GM21528 (cell line): Measurements from ENCODE around the gene LIM2.

Experiments used
- ATAC-seq: cut with Tn5 transposase; IDR thresholded peaks from one replicate; pipeline ENCODE4 v1.9.1; 2021; ENCODE audit warnings: mild to moderate bottlenecking, moderate library complexity; ENCODE audit not compliant: unreplicated experiment, low FRiP score

LIM2 gene

GRCh38 chr19:51341976-51342580 is 45.7 kb downstream of the LIM2 start, which contains the start of gene VSIG10L:
Gene VSIG10L (minus strand): TSS chr19:51342139. CDS start chr19:51342124, 15 bp downstream.
- no peak for ATAC-seq

GRCh38 chr19:51341066-51341465 is 46.7 kb downstream of the LIM2 start:
- ATAC-seq: no peak

- peak; percentile 47 for ATAC-seq
Observed at GRCh38 chr19:51339687-51340656, 47.8 kb downstream of the LIM2 start.

- peak; percentile 7 for ATAC-seq
Observed at GRCh38 chr19:51339313-51339686, 48.5 kb downstream of the LIM2 start.

- peak; percentile 48 for ATAC-seq
Observed at GRCh38 chr19:51338563-51339312, 49.0 kb downstream of the LIM2 start.

- ATAC-seq: no peak
Observed at GRCh38 chr19:51337861-51338562, 49.8 kb downstream of the LIM2 start.

- ATAC-seq: no peak
Observed at GRCh38 chr19:51337141-51337860, 50.5 kb downstream of the LIM2 start.

DNA sequence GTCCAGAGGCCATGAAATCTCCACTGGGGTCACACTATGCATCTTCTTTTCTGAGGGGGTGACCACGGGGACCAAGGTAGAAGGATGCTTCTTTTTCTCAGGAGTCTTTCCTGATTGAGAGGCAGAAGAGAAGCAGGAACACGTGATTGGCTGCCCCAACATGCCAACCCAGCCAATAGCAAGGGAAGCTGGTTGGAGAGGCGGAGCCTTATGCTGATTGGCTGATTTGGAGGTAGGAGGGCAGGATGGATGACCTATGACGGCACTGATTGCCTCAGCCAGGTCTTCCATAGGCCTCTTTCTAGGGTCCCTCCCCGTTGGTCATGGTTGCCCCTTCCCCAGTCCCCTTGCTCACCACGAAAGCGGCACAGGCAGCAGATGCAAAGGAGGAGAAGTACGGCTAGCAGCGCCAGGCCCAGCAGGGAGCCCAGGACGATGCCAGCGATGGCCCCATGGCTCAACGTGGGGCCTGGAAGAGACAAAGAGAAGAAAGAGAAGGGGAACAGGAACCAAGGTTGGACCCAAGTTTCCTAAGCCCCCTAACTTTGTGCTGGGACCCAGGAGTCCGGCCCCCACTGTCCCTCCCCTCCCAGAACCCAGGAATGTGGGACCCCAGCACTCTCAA is 53.8 kb downstream of the LIM2 start:
- no peak for ATAC-seq

- ATAC-seq: no peak
Observed at GRCh38 chr19:51331716-51332115, 56.1 kb downstream of the LIM2 start.

DNA sequence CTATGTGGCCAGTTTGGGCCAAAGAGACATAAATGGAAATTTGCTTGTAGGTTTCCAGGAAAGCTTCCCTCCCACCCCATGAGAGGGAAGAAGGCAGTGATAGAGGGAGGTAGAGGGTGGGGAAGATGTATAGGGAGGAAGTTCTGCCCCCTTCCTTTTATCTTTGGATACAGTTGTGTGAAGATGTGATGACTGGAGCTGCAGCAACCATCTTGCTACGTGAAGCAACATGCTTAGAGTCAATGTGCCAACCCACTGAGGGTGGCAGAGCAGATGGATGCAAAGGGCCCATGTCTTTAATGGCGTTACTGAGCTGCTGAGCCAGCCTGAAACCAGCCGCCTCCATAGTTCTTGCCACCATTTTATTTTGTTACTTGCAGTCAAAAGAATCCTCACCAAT is 56.6 kb downstream of the LIM2 start:
- no peak for ATAC-seq

GRCh38 chr19:51330366-51330765 is 57.4 kb downstream of the LIM2 start:
- ATAC-seq: no peak
